Fibroblast of villous mesenchyme (primary cell): ENCODE results near the gene ECI1. TPM values are rescaled to one million over a fixed set of nuclear protein-coding genes. Genes with fewer than 3 reads are reported as not detected.

Source experiments
- DNase-seq: peaks from one replicate; pipeline ENCODE4 v3.0.0-alpha.2; 2010; ENCODE audit warnings: low read depth
- H3K4me3 ChIP-seq: 2 replicates; pipeline ENCODE4 v1.5.1; 2011; ENCODE audit warnings: low read depth, mild to moderate bottlenecking, low read length
- CTCF ChIP-seq: IDR thresholded peaks from 2 replicates; pipeline ENCODE4 v1.5.1; 2012; ENCODE audit warnings: low read depth, mild to moderate bottlenecking, low read length; ENCODE audit not compliant: insufficient read depth
- total RNA-seq: library from RNA; depleted of rRNA; stranded (reverse); fragments of >200 nt; gene quantifications from 2 replicates; pipeline ENCODE4 v1.2.3, GENCODE V29; 2012

ECI1 gene
- total RNA-seq, 1 donor, result 40.2 TPM

GRCh38 chr16:2280461-2280860, 29.1 kb upstream of the ECI1 start:
- no peak overlapping the region for H3K4me3 ChIP-seq
- no peak for TF ChIP-seq CTCF
- DNase-seq, result no peak

GRCh38 chr16:2278956-2279800, 27.8 kb upstream of the ECI1 start:
- DNase-seq, result no peak
- no peak overlapping the region for H3K4me3 ChIP-seq
- TF ChIP-seq CTCF, result no peak

- DNase-seq, result no peak
- H3K4me3 ChIP-seq, result no peak overlapping the region
- no peak for TF ChIP-seq CTCF
Measured at GRCh38 chr16:2278272-2278608, 26.9 kb upstream of the ECI1 start.

GRCh38 chr16:2277466-2278271, 26.3 kb upstream of the ECI1 start:
- TF ChIP-seq CTCF, result no peak
- no peak overlapping the region for H3K4me3 ChIP-seq
- DNase-seq, result no peak

GRCh38 chr16:2276368-2277195, 25.2 kb upstream of the ECI1 start:
- no peak for TF ChIP-seq CTCF
- DNase-seq, result no peak
- no peak overlapping the region for H3K4me3 ChIP-seq

- no peak for DNase-seq
- no peak overlapping the region for H3K4me3 ChIP-seq
- TF ChIP-seq CTCF, result no peak
Measured at GRCh38 chr16:2275476-2276367, 24.3 kb upstream of the ECI1 start.
